ENCODE data around the gene EHD2. TPM values are rescaled to one million over a fixed set of nuclear protein-coding genes. Genes with fewer than 3 reads are reported as not detected.

Gene EHD2
- total RNA-seq, 1 donor from 2014 or later, result 10.3 TPM

- H3K27ac Mint-ChIP-seq, result no peak overlapping the region
- no peak for TF ChIP-seq CTCF (conservative IDR thresholded peaks at IDR 0.05)
- no peaks in the 10 kb centered on the region for H3K4me1 Mint-ChIP-seq (ENCODE audit: unreplicated experiment)
- no peak overlapping the region for H3K4me3 Mint-ChIP-seq
- H3K27me3 Mint-ChIP-seq, result no peaks in the 10 kb centered on the region
- peaks cover 14% of the 10 kb centered on the region for H3K36me3 Mint-ChIP-seq
- no peak for DNase-seq (ENCODE audit: extremely low spot score, unreplicated experiment)
- H3K9me3 Mint-ChIP-seq, result no peaks in the 10 kb centered on the region
Observed at GRCh38 chr19:47682939-47683338, 30.3 kb upstream of the EHD2 start.

- TF ChIP-seq CTCF (conservative IDR thresholded peaks at IDR 0.05), result no peak
- no peak for DNase-seq (ENCODE audit: extremely low spot score, unreplicated experiment)
- peaks cover 15% of the 10 kb centered on the region for H3K36me3 Mint-ChIP-seq
- H3K4me1 Mint-ChIP-seq (ENCODE audit: unreplicated experiment), result no peaks in the 10 kb centered on the region
- H3K27ac Mint-ChIP-seq, result no peak overlapping the region
- no peaks in the 10 kb centered on the region for H3K27me3 Mint-ChIP-seq
- no peak overlapping the region for H3K4me3 Mint-ChIP-seq
- H3K9me3 Mint-ChIP-seq, result no peaks in the 10 kb centered on the region
Observed at GRCh38 chr19:47686679-47687450, 26.4 kb upstream of the EHD2 start.

GRCh38 chr19:47687906-47688305, 25.3 kb upstream of the EHD2 start:
- no peak for TF ChIP-seq CTCF (conservative IDR thresholded peaks at IDR 0.05)
- DNase-seq (ENCODE audit: extremely low spot score, unreplicated experiment), result no peak
- Mint-ChIP-seq H3K36me3 (peaks cover 15% of the 10 kb centered on the region), H3K9me3 (no peaks in the 10 kb centered on the region), H3K27ac (no peak overlapping the region), H3K4me3 (no peak overlapping the region), H3K4me1 (ENCODE audit: unreplicated experiment) (no peaks in the 10 kb centered on the region), H3K27me3 (no peaks in the 10 kb centered on the region)

- Mint-ChIP-seq H3K27me3 (no peaks in the 10 kb centered on the region), H3K4me1 (ENCODE audit: unreplicated experiment) (peaks cover 5% of the 10 kb centered on the region)
- TF ChIP-seq CTCF (conservative IDR thresholded peaks at IDR 0.05), result no peak
Observed at GRCh38 chr19:47691090-47691489, 22.1 kb upstream of the EHD2 start.

GRCh38 chr19:47691782-47692181, 21.4 kb upstream of the EHD2 start:
- Mint-ChIP-seq H3K4me1 (ENCODE audit: unreplicated experiment) (peaks cover 5% of the 10 kb centered on the region), H3K9me3 (no peaks in the 10 kb centered on the region), H3K27ac (no peak overlapping the region), H3K27me3 (no peaks in the 10 kb centered on the region), H3K4me3 (no peak overlapping the region), H3K36me3 (peaks cover 5% of the 10 kb centered on the region)
- TF ChIP-seq CTCF (conservative IDR thresholded peaks at IDR 0.05), result no peak
- DNase-seq (ENCODE audit: extremely low spot score, unreplicated experiment), result no peak

More at GRCh38 chr19:47691090-47691489, 22.1 kb upstream of the EHD2 start:
- Mint-ChIP-seq H3K4me3 (no peak overlapping the region), H3K36me3 (peaks cover 5% of the 10 kb centered on the region), H3K27ac (no peak overlapping the region), H3K9me3 (no peaks in the 10 kb centered on the region)
- DNase-seq (ENCODE audit: extremely low spot score, unreplicated experiment), result no peak
